Tibial artery (tissue), 4 donors: Measurements from ENCODE around the gene CD300C.
A peak's percentile ranks its signal among the peaks of the same experiment; 100 is the strongest.

Experiments
- DNase-seq, 2 donors: peaks; one replicate each; pipeline ENCODE4 v3.0.0-alpha.2; 2019
- H3K27ac ChIP-seq, 2 donors: fragments of 200-600 bp; sonication (generic) in 1 of 2; 1 replicate in 1 of 2; 2 replicates in 1 of 2; pipeline ENCODE4 v1.5.1; 2018 to 2019; ENCODE audit warnings: mild to moderate bottlenecking in 1 of 2
- H3K27me3 ChIP-seq, 2 donors: fragments of 200-600 bp; sonication (generic) in 1 of 2; one replicate each; pipeline versions ENCODE4 v1.5.1 to v1.6.0; 2016 to 2019
- H3K36me3 ChIP-seq, 3 donors: fragments of 200-600 bp; sonication (generic) in 2 of 3; one replicate each; pipeline ENCODE4 v1.5.1; 2016 to 2019; ENCODE audit warnings: mild to moderate bottlenecking in 2 of 3
- H3K4me1 ChIP-seq, 4 donors: fragments of 200-600 bp; sonication (generic) in 2 of 4; 1 replicate in 3 of 4; 2 replicates in 1 of 4; pipeline ENCODE4 v1.5.1; 2016 to 2019
- H3K4me3 ChIP-seq, 2 donors: fragments of 200-600 bp; sonication (generic) in 1 of 2; 1 replicate in 1 of 2; 2 replicates in 1 of 2; pipeline ENCODE4 v1.5.1; 2018 to 2019; ENCODE audit warnings: mild to moderate bottlenecking in 2 of 2
- H3K9me3 ChIP-seq, 3 donors: fragments of 200-600 bp; sonication (generic) in 1 of 3; one replicate each; pipeline ENCODE4 v1.5.1; 2016 to 2019
- intact Hi-C: fragments of 100-400 bp; cut with DNase I; formaldehyde crosslinking; loops from one replicate; pipeline ENCODE4 v1.15.0; 2023; ENCODE audit warnings: low total_unique reads
- TF ChIP-seq, protein P1 (sequence below), 2 experiments: fragments of 200-600 bp in 1 of 2; fragments of 450-650 bp in 1 of 2; IDR thresholded peaks; one replicate each; pipeline ENCODE4 v1.5.1; 2017 to 2019; ENCODE audit warnings: antibody characterized with exemption in 2 of 2, mild to moderate bottlenecking in 1 of 2, moderate library complexity in 1 of 2

CD300C gene

DNA sequence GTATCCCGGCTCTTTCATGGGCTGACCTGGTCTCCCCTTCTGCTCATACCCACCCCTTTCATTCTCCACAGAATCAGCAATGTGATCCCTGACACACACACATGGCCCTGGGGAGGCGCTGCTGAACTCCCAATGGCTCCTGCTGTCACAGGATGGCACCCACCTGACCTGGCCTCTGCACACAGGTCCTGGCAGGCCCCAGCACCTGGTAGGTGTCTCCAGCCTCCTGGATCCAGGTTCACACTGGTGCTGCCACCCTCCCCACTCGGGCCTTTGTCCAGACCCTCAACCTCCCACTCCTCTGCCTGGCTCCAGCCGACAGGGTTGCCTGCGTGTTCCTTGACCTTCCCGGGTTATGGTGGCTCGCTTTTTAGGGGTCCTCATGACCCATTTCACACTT lies 1.3 kb upstream of the CD300C start:
- intact Hi-C loops = no loop called here
- TF ChIP-seq, protein P1, sequence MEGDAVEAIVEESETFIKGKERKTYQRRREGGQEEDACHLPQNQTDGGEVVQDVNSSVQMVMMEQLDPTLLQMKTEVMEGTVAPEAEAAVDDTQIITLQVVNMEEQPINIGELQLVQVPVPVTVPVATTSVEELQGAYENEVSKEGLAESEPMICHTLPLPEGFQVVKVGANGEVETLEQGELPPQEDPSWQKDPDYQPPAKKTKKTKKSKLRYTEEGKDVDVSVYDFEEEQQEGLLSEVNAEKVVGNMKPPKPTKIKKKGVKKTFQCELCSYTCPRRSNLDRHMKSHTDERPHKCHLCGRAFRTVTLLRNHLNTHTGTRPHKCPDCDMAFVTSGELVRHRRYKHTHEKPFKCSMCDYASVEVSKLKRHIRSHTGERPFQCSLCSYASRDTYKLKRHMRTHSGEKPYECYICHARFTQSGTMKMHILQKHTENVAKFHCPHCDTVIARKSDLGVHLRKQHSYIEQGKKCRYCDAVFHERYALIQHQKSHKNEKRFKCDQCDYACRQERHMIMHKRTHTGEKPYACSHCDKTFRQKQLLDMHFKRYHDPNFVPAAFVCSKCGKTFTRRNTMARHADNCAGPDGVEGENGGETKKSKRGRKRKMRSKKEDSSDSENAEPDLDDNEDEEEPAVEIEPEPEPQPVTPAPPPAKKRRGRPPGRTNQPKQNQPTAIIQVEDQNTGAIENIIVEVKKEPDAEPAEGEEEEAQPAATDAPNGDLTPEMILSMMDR (IDR thresholded peaks at IDR 0.05) = no peak
- Histone ChIP-seq H3K36me3 (no peaks in the 10 kb centered on the region), H3K27me3 (peaks cover 0 to 17% of the 10 kb centered on the region in 2 donors), H3K27ac (no peak overlapping the region), H3K9me3 (no peaks in the 10 kb centered on the region), H3K4me1 (no peaks in the 10 kb centered on the region), H3K4me3 (no peak overlapping the region)
- no peak for DNase-seq

DNA sequence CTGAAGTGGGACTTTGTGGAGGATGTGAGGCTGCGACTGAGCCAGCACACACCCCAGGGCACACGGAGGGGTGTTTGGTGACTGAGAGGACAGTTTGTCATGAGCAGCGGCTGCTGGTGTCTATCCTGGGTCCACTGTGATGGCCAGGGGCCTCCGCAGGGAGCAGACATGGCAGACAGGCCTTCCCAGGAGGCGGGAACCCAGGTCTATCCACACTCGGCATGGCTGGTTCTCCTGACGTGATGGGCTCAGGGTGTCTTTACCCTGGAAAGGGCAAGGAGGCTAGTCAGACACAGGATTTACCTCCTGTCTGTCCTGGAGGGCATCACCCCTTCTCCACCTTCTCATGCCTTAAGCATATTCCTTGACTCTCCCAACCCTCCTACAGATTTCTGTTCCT lies 671 bp upstream of the CD300C start:
- intact Hi-C loops = no loop called here
- no peak for DNase-seq
- Histone ChIP-seq H3K4me3 (no peak overlapping the region), H3K27ac (no peak overlapping the region), H3K27me3 (peaks cover 0 to 17% of the 10 kb centered on the region in 2 donors), H3K36me3 (no peaks in the 10 kb centered on the region), H3K4me1 (no peaks in the 10 kb centered on the region), H3K9me3 (no peaks in the 10 kb centered on the region)
- TF ChIP-seq, protein P1 (IDR thresholded peaks at IDR 0.05) = no peak

DNA sequence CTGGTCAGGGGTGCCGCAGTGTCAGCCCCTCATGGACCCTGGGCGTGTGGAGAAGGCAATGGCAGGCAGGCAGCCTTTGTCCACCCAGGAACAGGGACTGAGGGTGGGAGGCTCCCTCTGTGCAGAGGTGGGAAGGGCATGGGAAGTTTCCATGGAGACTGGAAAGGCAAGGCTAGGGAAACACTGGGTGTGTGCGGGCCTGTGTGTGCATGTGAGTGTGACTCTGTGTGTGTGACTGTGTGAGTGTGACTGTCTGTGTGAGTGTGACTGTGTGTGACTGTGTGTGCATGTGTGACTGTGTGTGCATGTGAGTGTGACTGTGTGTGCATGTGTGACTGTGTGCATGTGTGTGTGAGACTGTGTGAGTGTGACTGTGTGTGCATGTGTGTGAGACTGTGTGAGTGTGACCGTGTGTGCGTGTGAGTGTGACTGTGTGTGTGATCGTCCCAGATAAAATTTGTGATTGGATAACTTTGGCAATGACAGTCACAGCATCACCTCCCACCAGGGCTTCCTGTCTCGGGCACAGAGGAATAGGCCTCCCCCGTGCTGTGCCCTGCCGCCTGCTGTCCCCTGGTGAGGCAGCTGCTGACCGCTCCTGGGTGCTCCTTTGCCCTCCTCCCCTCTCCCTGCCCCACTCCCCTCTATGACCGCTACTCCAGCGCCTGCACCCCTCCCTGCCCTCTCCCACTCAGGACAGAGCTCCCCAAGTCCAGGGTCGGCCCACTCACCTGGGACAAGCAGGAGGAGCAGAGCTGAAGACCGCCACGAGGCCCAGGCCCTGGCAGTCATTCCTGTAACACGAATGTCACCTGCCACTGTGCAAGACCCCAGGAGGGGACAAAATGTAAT lies 698 bp downstream of the CD300C start:
- no peaks in the 10 kb centered on the region for H3K9me3 ChIP-seq
- intact Hi-C loops = no loop called here
- no peaks in the 10 kb centered on the region for H3K4me1 ChIP-seq
- peaks cover 0 to 7% of the 10 kb centered on the region in 2 donors for H3K27me3 ChIP-seq
- H3K4me3 ChIP-seq = peak overlapping the region in 1 of 2 donors; percentile 22
- no peak overlapping the region for H3K27ac ChIP-seq
- no peak for DNase-seq
- no peaks in the 10 kb centered on the region for H3K36me3 ChIP-seq
- TF ChIP-seq, protein P1 (IDR thresholded peaks at IDR 0.05) = no peak

DNA sequence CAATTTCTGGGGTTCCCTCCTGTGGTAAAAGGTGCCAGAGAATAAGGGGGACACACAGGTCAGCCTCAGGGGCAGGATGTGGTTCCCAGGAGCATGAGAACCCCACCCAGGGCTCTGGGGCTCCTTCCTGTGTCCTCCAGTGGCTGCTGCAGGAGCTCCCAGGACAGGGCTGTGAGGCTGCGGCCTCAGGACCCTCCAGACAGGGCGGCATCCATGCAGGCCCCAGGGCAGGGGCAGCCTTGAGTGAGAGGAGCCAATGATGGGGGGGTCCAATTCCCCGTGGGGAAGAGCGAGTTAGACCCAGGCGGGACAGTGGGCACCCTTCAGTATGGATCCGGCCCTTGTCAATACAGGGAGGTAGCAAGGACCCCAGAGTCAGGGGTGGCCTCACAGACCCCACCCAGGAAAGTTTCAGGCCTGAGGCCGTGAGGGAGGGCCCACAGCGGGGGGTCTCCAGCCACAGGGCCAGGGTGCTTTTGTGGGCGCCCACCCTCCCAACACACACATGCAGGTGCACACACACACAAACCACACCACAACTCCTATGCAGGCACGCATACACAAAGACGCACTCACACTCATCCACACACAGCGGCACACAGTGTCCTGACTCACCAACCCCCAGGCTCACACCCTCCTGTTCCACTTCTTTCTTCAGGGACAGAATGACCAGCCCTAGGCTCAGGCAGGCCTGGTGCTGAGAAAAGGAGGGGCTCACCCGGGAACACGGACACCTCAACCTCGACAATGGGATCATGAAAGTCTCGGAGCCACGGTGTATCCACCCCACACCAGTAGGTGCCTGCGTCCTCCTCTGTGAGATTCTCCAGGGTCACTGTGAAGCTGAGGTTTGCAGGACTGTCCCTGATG lies 1.8 kb downstream of the CD300C start:
- peaks cover 0 to 9% of the 10 kb centered on the region in 2 donors for H3K27me3 ChIP-seq
- TF ChIP-seq, protein P1 (IDR thresholded peaks at IDR 0.05) = no peak
- no peaks in the 10 kb centered on the region for H3K9me3 ChIP-seq

DNA sequence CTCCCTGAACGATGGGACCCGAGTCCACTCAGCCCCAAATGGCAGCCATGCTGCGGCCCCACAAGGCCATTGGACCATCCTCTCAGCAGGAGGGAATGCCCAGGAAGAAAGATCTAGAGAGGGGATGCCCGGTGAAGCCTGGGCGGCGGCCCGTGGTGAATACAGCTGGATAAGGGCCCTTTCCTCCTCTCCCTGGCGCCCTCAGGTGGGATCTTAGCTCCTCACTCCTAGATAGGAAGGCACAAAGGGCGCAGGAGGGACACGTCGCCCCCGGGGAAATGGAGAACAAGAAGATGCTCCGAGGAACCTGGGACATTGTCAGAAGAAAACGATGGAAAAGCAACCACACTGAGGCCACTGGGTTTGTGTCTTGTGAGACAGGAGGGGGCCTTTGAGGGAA lies 2.5 kb downstream of the CD300C start:
- intact Hi-C loops = no loop called here
- no peak overlapping the region for H3K27ac ChIP-seq
- no peak overlapping the region for H3K4me3 ChIP-seq

More for the DNA sequence above, 1.8 kb downstream of the CD300C start:
- no peak for DNase-seq
- Histone ChIP-seq H3K4me1 (no peaks in the 10 kb centered on the region), H3K36me3 (no peaks in the 10 kb centered on the region), H3K27ac (no peak overlapping the region), H3K4me3 (no peak overlapping the region)
- intact Hi-C loops = no loop called here

More for the DNA sequence above, 2.5 kb downstream of the CD300C start:
- Histone ChIP-seq H3K4me1 (no peaks in the 10 kb centered on the region), H3K9me3 (no peaks in the 10 kb centered on the region), H3K27me3 (peaks cover 0 to 9% of the 10 kb centered on the region in 2 donors), H3K36me3 (no peaks in the 10 kb centered on the region)
- TF ChIP-seq, protein P1 (IDR thresholded peaks at IDR 0.05) = no peak
- DNase-seq = no peak
